Keratinocyte (primary cell): Measurements from ENCODE around the gene KRTAP5-10. TPM values are rescaled to one million over a fixed set of nuclear protein-coding genes. Genes with fewer than 3 reads are reported as not detected.
"Not testable (repeated sequence)": the region's sequence is repeated elsewhere in the genome, so short reads cannot be mapped to it uniquely, and the experiment has no call there.

ENCODE experiments used
- DNase-seq: peaks from one replicate; pipeline ENCODE4 v3.0.0-alpha.2; 2011; ENCODE audit warnings: low read depth, missing footprints, low spot score
- FAIRE-seq: peaks from 2 replicates; lab custom pipeline; 2011; peaks lifted over from hg19 to GRCh38; lab: Jason Lieb, UNC
- H2AFZ ChIP-seq: 2 replicates; pipeline ENCODE4 v1.6.0; 2012; ENCODE audit warnings: low read length, control low read depth, inconsistent platforms; ENCODE audit not compliant: control insufficient read depth
- H3K27ac ChIP-seq: 2 replicates; pipeline ENCODE4 v1.5.1; 2011; ENCODE audit warnings: low read length; ENCODE audit not compliant: control insufficient read depth, insufficient read depth
- H3K27me3 ChIP-seq: 3 replicates; pipeline ENCODE4 v1.6.0; 2011; ENCODE audit warnings: low read length; ENCODE audit not compliant: control insufficient read depth, insufficient read depth; ENCODE audit errors: extremely low read depth
- H3K36me3 ChIP-seq, 2 experiments: 2 replicates in 1 of 2; 3 replicates in 1 of 2; pipeline ENCODE4 v1.5.1; 2011; ENCODE audit warnings: low read length in 2 of 2, mild to moderate bottlenecking in 1 of 2; ENCODE audit not compliant: control insufficient read depth in 2 of 2, insufficient read depth in 2 of 2; ENCODE audit errors: extremely low read depth in 1 of 2
- H3K4me1 ChIP-seq: 3 replicates; pipeline ENCODE4 v1.5.1; 2011; ENCODE audit warnings: low read length; ENCODE audit not compliant: control insufficient read depth, insufficient read depth; ENCODE audit errors: extremely low read depth
- H3K4me2 ChIP-seq: 3 replicates; pipeline ENCODE4 v1.6.0; 2011; ENCODE audit warnings: low read depth, low read length; ENCODE audit not compliant: control insufficient read depth, insufficient read depth; ENCODE audit errors: extremely low read depth
- H3K4me3 ChIP-seq, 3 experiments: fragments of 200-600 bp in 1 of 3; sonication (generic) in 1 of 3; 2 replicates in 2 of 3; 3 replicates in 1 of 3; pipeline ENCODE4 v1.5.1; 2011 to 2016; ENCODE audit warnings: low read length in 3 of 3, mild to moderate bottlenecking in 3 of 3, control low read depth in 2 of 3, inconsistent platforms in 1 of 3, low read depth in 1 of 3, mixed read lengths in 1 of 3, mixed run types in 1 of 3, moderate library complexity in 1 of 3; ENCODE audit not compliant: control insufficient read depth in 2 of 3, insufficient read depth in 2 of 3; ENCODE audit errors: extremely low read depth in 1 of 3
- H3K79me2 ChIP-seq: 2 replicates; pipeline ENCODE4 v1.6.0; 2012; ENCODE audit warnings: low read length; ENCODE audit not compliant: control insufficient read depth, insufficient read depth
- H3K9ac ChIP-seq: 3 replicates; pipeline ENCODE4 v1.6.0; 2011; ENCODE audit warnings: low read length; ENCODE audit not compliant: control insufficient read depth, insufficient read depth; ENCODE audit errors: extremely low read depth
- H3K9me1 ChIP-seq: 3 replicates; pipeline ENCODE4 v1.6.0; 2011; ENCODE audit warnings: low read length; ENCODE audit not compliant: control insufficient read depth, insufficient read depth; ENCODE audit errors: extremely low read depth
- H3K9me3 ChIP-seq: 2 replicates; pipeline ENCODE4 v1.5.1; 2012; ENCODE audit warnings: low read depth, low read length; ENCODE audit not compliant: control insufficient read depth
- H4K20me1 ChIP-seq: 3 replicates; pipeline ENCODE4 v1.6.0; 2011; ENCODE audit warnings: low read length; ENCODE audit not compliant: control insufficient read depth, insufficient read depth; ENCODE audit errors: extremely low read depth
- CTCF ChIP-seq, 3 experiments: IDR thresholded peaks in 1 of 3; conservative IDR thresholded peaks in 1 of 3; optimal IDR thresholded peaks in 1 of 3; 2 replicates in 2 of 3; 3 replicates in 1 of 3; pipeline versions ENCODE3 to v1.5.1; 2011; ENCODE audit warnings: low read length in 3 of 3, mild to moderate bottlenecking in 3 of 3, moderate library complexity in 2 of 3, control low read depth in 1 of 3, inconsistent platforms in 1 of 3; ENCODE audit not compliant: insufficient read depth in 2 of 3; ENCODE audit errors: extremely low read depth in 1 of 3
- EZH2 ChIP-seq: IDR thresholded peaks from one replicate; pipeline ENCODE4 v1.6.1; 2012; ENCODE audit warnings: inconsistent platforms, mild to moderate bottlenecking, low read length, moderate library complexity
- dilution Hi-C: fragments of 300-500 bp; cut with MboI; formaldehyde crosslinking; loops from one replicate; pipeline ENCODE4 v1.7.0; 2020; ENCODE audit warnings: low sequenced_read_pairs; ENCODE audit not compliant: extremely low pct_ligation_motif_present
- polyA plus RNA-seq, 5 experiments: library from polyadenylated mRNA; depleted of rRNA in 3 of 5; stranded (reverse) in 3 of 5; stranded (forward) in 1 of 5; unstranded in 1 of 5; fragments of >200 nt; gene quantifications; 1 replicate in 1 of 5; 2 replicates in 3 of 5; 3 replicates in 1 of 5; pipeline versions ENCODE4 v1.2.1 to v1.2.3, GENCODE V29; 2011 to 2012; ENCODE audit warnings: missing spikeins in 2 of 5, low read depth in 1 of 5, low replicate concordance in 1 of 5

KRTAP5-10 gene
- polyA plus RNA-seq, 1 donor (not counting 4 experiments of a cell fraction or from before 2014, with no cell fraction given): not detected

GRCh38 chr11:71568704-71569349 lies 3.5 kb downstream of the KRTAP5-10 start:
- H3K4me1 ChIP-seq: no peaks in the 10 kb centered on the region
- H3K79me2 ChIP-seq: no peaks in the 10 kb centered on the region
- H3K9me3 ChIP-seq: no peaks in the 10 kb centered on the region
- no peak overlapping the region for H3K4me3 ChIP-seq
- H3K9ac ChIP-seq: no peak overlapping the region
- no peak overlapping the region for H3K4me2 ChIP-seq
- no peaks in the 10 kb centered on the region for H3K36me3 ChIP-seq
- no peaks in the 10 kb centered on the region for H4K20me1 ChIP-seq
- no peak overlapping the region for H2AFZ ChIP-seq
- TF ChIP-seq CTCF (optimal IDR thresholded peaks at IDR 0.05 in 1 of 3, IDR thresholded peaks at IDR 0.05 in 1 of 3, conservative IDR thresholded peaks at IDR 0.05 in 1 of 3; ENCODE audit: extremely low read depth in 1 of 3, insufficient read depth in 2 of 3, low read length in 3 of 3) (no peak), EZH2 (no peak)
- H3K27me3 ChIP-seq: no peaks in the 10 kb centered on the region
- FAIRE-seq (peak; percentile 20), DNase-seq (no peak)
- H3K9me1 ChIP-seq: no peaks in the 10 kb centered on the region
- dilution Hi-C loops: no loop called here
- no peak overlapping the region for H3K27ac ChIP-seq

DNA sequence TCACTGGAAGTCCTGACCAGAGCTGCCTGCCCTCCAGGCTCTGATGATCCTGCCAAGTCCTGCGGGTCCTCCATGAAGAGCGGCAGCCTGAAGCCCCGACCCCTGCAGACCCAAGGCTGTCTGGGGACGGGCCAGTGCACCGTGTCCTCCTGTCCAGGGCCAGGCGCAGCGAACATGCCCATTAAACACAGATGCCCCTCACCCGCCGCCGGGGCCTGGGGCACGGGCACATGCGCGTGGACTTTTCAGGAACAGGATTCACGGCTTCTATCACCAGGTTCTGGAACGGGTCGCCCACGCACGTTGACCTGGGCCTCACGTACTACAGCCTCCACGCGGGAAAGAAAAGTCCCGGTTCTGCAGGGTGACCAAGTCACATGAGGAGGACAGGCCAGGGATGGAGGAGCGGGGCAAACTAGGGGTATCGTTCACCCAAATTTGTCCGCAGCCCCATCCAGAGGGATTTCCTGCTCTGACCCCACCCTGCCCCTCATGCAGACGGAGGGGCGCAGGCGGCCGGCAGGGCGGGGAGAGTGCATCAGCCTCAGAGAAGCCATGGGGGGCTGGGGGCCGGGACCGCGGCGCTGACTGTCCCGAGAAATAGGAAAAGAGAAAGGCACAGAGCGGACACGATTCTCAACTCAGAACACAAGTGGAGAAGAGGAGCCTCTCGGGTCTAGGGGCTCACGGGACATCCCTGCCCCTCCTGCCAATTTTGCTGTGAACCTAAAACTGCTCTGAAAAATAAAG lies 5.9 kb downstream of the KRTAP5-10 start:
- H3K4me1 ChIP-seq, H3K9ac ChIP-seq, dilution Hi-C loops, DNase-seq, H3K9me3 ChIP-seq, H3K27me3 ChIP-seq, H2AFZ ChIP-seq, FAIRE-seq, H3K9me1 ChIP-seq, H3K4me3 ChIP-seq, H4K20me1 ChIP-seq, H3K4me2 ChIP-seq, H3K36me3 ChIP-seq, H3K27ac ChIP-seq, H3K79me2 ChIP-seq: not testable (repeated sequence)
